Measurements from ENCODE around the gene PKM.
A peak's percentile ranks its signal among the peaks of the same experiment; 100 is the strongest.

The PKM gene

DNA sequence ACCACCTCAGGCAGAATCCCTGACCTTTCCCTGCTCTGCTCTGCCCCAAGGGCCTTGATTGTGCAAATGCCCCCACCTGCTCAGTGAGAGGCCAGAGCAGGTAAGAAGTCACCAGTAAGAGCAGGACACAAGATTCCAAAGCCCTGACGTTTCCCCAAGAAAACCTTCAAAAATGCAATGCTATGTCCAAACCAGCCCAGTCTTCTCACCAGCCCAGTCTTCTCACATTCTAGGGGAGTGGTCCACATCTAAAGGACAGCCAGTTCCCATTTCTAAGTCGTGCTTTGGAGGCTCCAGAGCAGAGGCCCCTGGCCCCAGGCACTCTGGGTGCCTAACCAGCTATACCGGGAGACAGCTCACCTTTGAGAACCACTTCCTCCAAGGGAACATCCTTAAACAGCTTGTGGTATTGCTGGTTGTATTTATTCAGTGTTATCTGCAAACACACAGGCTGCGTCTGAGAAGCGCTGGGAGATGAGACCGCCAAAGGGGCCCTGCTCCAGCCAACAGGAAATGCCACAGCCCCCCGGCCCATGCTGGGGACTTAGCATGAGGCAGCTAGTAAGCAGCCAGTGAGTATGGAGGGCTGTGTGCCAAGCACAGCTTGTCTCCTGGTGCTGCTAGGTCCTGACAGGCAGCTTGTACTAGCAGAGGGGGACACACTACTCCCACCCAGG lies 62.7 kb downstream of the PKM start:
- no peak overlapping the region for H3K4ac ChIP-seq (ENCODE audit: low read length)
- H3K18ac ChIP-seq (ENCODE audit: low read length), result no peak overlapping the region
- no peaks in the 10 kb centered on the region for H3K79me1 ChIP-seq (ENCODE audit: low read depth, low read length)
- peaks cover 0 to 11% (median 0%) of the 10 kb centered on the region in 3 experiments for H3K27me3 ChIP-seq (ENCODE audit: control insufficient read depth in 3 of 3, insufficient read depth in 3 of 3, low read depth in 1 of 3, low read length in 3 of 3)
- no peak overlapping the region for H3K4me3 ChIP-seq (ENCODE audit: low read length in 2 of 2)
- H3K9ac ChIP-seq (ENCODE audit: low read depth, low read length, poor library complexity), result no peak overlapping the region
- H2BK120ac ChIP-seq (ENCODE audit: low read depth, low read length), result no peak overlapping the region
- no peak overlapping the region for H3K4me2 ChIP-seq (ENCODE audit: insufficient read depth, low read length, poor library complexity, severe bottlenecking)
- peak overlapping the region; percentile 75 for H2AFZ ChIP-seq (ENCODE audit: low read length)
- H4K91ac ChIP-seq (ENCODE audit: low read depth, low read length, poor library complexity), result no peak overlapping the region
- no peak overlapping the region for H3K23ac ChIP-seq (ENCODE audit: low read depth, low read length, poor library complexity)
- H3K9me3 ChIP-seq (replicated peaks in 1 of 2; ENCODE audit: control insufficient read depth in 2 of 2, insufficient read depth in 1 of 2, low read depth in 1 of 2, low read length in 2 of 2), result no peaks in the 10 kb centered on the region
- H3K27ac ChIP-seq (replicated peaks; ENCODE audit: low read length), result no peak overlapping the region
- no CpG with 5 or more reads among the region's 7 CpGs for WGBS, 2 donors (ENCODE audit: extremely low coverage in 2 of 2, insufficient read length in 2 of 2, insufficient replicate concordance in 1 of 2)
- no peak overlapping the region for H2BK5ac ChIP-seq (ENCODE audit: low read length)
- H2BK15ac ChIP-seq (ENCODE audit: low read length), result no peak overlapping the region
- H4K8ac ChIP-seq (ENCODE audit: low read depth, low read length), result no peak overlapping the region
- no peak overlapping the region for H2AK5ac ChIP-seq (ENCODE audit: low read depth, low read length)
- DNase-seq (ENCODE audit: low spot score), result no peak
- H2BK12ac ChIP-seq (ENCODE audit: low read length), result no peak overlapping the region
- peaks cover 2 to 9% of the 10 kb centered on the region in 2 donors for H3K4me1 ChIP-seq (ENCODE audit: control insufficient read depth in 2 of 2, insufficient read depth in 1 of 2, low read depth in 1 of 2, low read length in 2 of 2)
- no peak overlapping the region for H3K14ac ChIP-seq (ENCODE audit: low read length)
- no peaks in the 10 kb centered on the region for H3K36me3 ChIP-seq (replicated peaks in 1 of 2; ENCODE audit: control insufficient read depth in 2 of 2, insufficient read depth in 2 of 2, low read length in 2 of 2)

DNA sequence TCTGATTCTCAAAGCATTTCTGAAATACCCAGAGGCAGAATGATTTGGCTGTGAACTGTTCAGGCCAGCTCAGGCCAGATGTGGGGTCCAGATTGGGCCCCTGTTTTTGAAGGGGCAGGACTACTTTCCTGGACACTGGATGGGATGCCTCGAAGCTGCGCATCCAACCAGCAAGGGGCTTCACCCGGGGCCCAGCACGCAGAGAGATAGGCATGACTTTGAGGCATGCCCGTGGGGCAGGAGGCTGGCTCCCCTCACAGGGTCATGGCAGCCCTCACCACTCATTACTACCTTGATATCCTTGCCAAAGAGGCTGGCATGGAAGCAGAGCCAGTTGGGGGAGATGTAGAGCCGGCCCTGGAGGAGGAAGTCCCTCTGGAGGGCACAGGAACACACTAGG lies 63.5 kb downstream of the PKM start:
- no peak overlapping the region for H2AFZ ChIP-seq (ENCODE audit: low read length)
- no peaks in the 10 kb centered on the region for H3K79me1 ChIP-seq (ENCODE audit: low read depth, low read length)
- H3K9me3 ChIP-seq (replicated peaks in 1 of 2; ENCODE audit: control insufficient read depth in 2 of 2, insufficient read depth in 1 of 2, low read depth in 1 of 2, low read length in 2 of 2), result no peaks in the 10 kb centered on the region
- no peak overlapping the region for H3K23ac ChIP-seq (ENCODE audit: low read depth, low read length, poor library complexity)
- peaks cover 2 to 9% of the 10 kb centered on the region in 2 donors for H3K4me1 ChIP-seq (ENCODE audit: control insufficient read depth in 2 of 2, insufficient read depth in 1 of 2, low read depth in 1 of 2, low read length in 2 of 2)
- H3K4me2 ChIP-seq (ENCODE audit: insufficient read depth, low read length, poor library complexity, severe bottlenecking), result no peak overlapping the region
- no peak overlapping the region for H3K9ac ChIP-seq (ENCODE audit: low read depth, low read length, poor library complexity)
- no peak overlapping the region for H3K4ac ChIP-seq (ENCODE audit: low read length)
- H2AK5ac ChIP-seq (ENCODE audit: low read depth, low read length), result no peak overlapping the region
- H4K91ac ChIP-seq (ENCODE audit: low read depth, low read length, poor library complexity), result no peak overlapping the region
- H3K4me3 ChIP-seq (ENCODE audit: low read length in 2 of 2), result no peak overlapping the region
- no peak overlapping the region for H3K27ac ChIP-seq (replicated peaks; ENCODE audit: low read length)
- no CpG with 5 or more reads among the region's 6 CpGs for WGBS, 2 donors (ENCODE audit: extremely low coverage in 2 of 2, insufficient read length in 2 of 2, insufficient replicate concordance in 1 of 2)
- no peak overlapping the region for H4K8ac ChIP-seq (ENCODE audit: low read depth, low read length)
- H2BK120ac ChIP-seq (ENCODE audit: low read depth, low read length), result no peak overlapping the region
- no peak overlapping the region for H2BK12ac ChIP-seq (ENCODE audit: low read length)
- no peak overlapping the region for H2BK5ac ChIP-seq (ENCODE audit: low read length)
- no peak overlapping the region for H3K14ac ChIP-seq (ENCODE audit: low read length)
- no peak overlapping the region for H2BK15ac ChIP-seq (ENCODE audit: low read length)
- peaks cover 0 to 9% (median 0%) of the 10 kb centered on the region in 3 experiments for H3K27me3 ChIP-seq (ENCODE audit: control insufficient read depth in 3 of 3, insufficient read depth in 3 of 3, low read depth in 1 of 3, low read length in 3 of 3)
- H3K36me3 ChIP-seq (replicated peaks in 1 of 2; ENCODE audit: control insufficient read depth in 2 of 2, insufficient read depth in 2 of 2, low read length in 2 of 2), result no peaks in the 10 kb centered on the region
- DNase-seq (ENCODE audit: low spot score), result no peak
- H3K18ac ChIP-seq (ENCODE audit: low read length), result no peak overlapping the region

DNA sequence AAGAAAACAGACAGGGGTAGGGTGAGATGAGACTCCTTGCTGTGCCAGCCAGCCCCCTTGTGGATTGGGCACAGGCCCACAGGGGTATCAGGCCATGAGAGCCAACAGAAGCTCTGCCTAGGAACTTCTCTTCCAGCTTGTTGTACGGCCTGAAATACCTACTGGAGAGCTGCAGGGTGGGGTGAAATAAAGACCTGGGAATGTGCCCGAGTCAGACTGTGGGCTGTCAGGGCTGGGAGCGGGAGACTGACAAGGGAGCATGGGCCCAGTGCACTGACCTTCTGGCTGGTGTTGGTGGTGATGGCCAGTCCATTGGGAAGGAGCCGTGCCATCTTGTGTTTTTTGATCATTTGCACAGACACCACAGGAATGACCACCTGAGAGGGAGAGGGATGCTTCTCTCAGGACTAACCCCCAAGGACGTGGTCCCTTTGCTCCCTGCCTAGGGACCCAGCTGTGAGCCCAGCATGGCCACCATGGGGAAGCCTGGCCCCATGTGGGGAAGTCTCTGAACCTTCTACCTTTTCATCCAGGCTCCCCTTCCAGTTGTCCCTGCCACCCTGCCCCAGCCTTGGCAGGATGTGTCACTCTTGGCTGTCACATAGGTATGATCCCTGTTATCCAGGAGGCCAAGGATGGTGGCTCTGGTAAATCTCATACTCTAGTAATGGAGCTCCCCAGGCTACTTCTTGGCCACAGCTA lies 64.1 kb downstream of the PKM start:
- Histone ChIP-seq H4K8ac (ENCODE audit: low read depth, low read length) (no peak overlapping the region), H3K79me1 (ENCODE audit: low read depth, low read length) (no peaks in the 10 kb centered on the region), H3K4me2 (ENCODE audit: insufficient read depth, low read length, poor library complexity, severe bottlenecking) (no peak overlapping the region), H3K18ac (ENCODE audit: low read length) (peak overlapping the region; percentile 30), H4K91ac (ENCODE audit: low read depth, low read length, poor library complexity) (no peak overlapping the region), H3K27ac (replicated peaks; ENCODE audit: low read length) (no peak overlapping the region), H2BK15ac (ENCODE audit: low read length) (peak overlapping the region; percentile 22), H3K14ac (ENCODE audit: low read length) (no peak overlapping the region), H3K36me3 (replicated peaks in 1 of 2; ENCODE audit: control insufficient read depth in 2 of 2, insufficient read depth in 2 of 2, low read length in 2 of 2) (no peaks in the 10 kb centered on the region), H3K9me3 (replicated peaks in 1 of 2; ENCODE audit: control insufficient read depth in 2 of 2, insufficient read depth in 1 of 2, low read depth in 1 of 2, low read length in 2 of 2) (no peaks in the 10 kb centered on the region), H2BK12ac (ENCODE audit: low read length) (no peak overlapping the region), H2AK5ac (ENCODE audit: low read depth, low read length) (peak overlapping the region; percentile 26), H2BK5ac (ENCODE audit: low read length) (no peak overlapping the region), H3K4ac (ENCODE audit: low read length) (no peak overlapping the region), H3K23ac (ENCODE audit: low read depth, low read length, poor library complexity) (no peak overlapping the region), H3K27me3 (ENCODE audit: control insufficient read depth in 3 of 3, insufficient read depth in 3 of 3, low read depth in 1 of 3, low read length in 3 of 3) (peaks cover 0 to 9% (median 0%) of the 10 kb centered on the region in 3 experiments), H3K4me3 (ENCODE audit: low read length in 2 of 2) (no peak overlapping the region), H3K4me1 (ENCODE audit: control insufficient read depth in 2 of 2, insufficient read depth in 1 of 2, low read depth in 1 of 2, low read length in 2 of 2) (peaks cover 4 to 11% of the 10 kb centered on the region in 2 donors), H2BK120ac (ENCODE audit: low read depth, low read length) (no peak overlapping the region), H3K9ac (ENCODE audit: low read depth, low read length, poor library complexity) (no peak overlapping the region), H2AFZ (ENCODE audit: low read length) (no peak overlapping the region)
- DNase-seq (ENCODE audit: low spot score), result no peak
- WGBS, 2 donors (ENCODE audit: extremely low coverage in 2 of 2, insufficient read length in 2 of 2, insufficient replicate concordance in 1 of 2), result no CpG with 5 or more reads among the region's 5 CpGs

DNA sequence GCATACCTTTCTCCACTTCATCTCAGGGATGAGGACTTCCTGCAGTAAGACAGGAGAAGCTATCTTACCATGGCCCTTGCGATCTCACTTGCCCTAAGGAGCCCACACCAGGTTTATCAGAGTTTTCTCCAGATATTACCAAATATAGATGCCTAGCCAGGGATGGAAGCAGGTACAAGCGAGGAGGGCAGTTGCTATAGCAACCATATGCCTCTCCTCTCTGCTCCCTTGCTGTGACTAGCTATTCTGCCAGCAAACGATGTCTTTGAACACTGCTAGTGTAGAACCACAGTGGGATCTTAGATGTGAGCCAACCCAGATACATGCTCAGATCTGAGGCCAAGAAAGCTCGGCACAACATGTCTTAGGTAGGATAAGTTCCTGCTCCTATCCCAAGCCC lies 67.3 kb downstream of the PKM start:
- Histone ChIP-seq H3K36me3 (replicated peaks in 1 of 2; ENCODE audit: control insufficient read depth in 2 of 2, insufficient read depth in 2 of 2, low read length in 2 of 2) (no peaks in the 10 kb centered on the region), H3K18ac (ENCODE audit: low read length) (no peak overlapping the region), H3K23ac (ENCODE audit: low read depth, low read length, poor library complexity) (no peak overlapping the region), H3K4ac (ENCODE audit: low read length) (no peak overlapping the region), H2AK5ac (ENCODE audit: low read depth, low read length) (no peak overlapping the region), H3K4me2 (ENCODE audit: insufficient read depth, low read length, poor library complexity, severe bottlenecking) (no peak overlapping the region), H3K27ac (replicated peaks; ENCODE audit: low read length) (no peak overlapping the region), H3K27me3 (ENCODE audit: control insufficient read depth in 3 of 3, insufficient read depth in 3 of 3, low read depth in 1 of 3, low read length in 3 of 3) (peaks cover 0 to 6% (median 0%) of the 10 kb centered on the region in 3 experiments), H4K91ac (ENCODE audit: low read depth, low read length, poor library complexity) (no peak overlapping the region), H2BK5ac (ENCODE audit: low read length) (no peak overlapping the region), H2BK120ac (ENCODE audit: low read depth, low read length) (no peak overlapping the region), H2AFZ (ENCODE audit: low read length) (no peak overlapping the region), H2BK12ac (ENCODE audit: low read length) (no peak overlapping the region), H3K4me1 (ENCODE audit: control insufficient read depth in 2 of 2, insufficient read depth in 1 of 2, low read depth in 1 of 2, low read length in 2 of 2) (peaks cover 18 to 21% of the 10 kb centered on the region in 2 donors), H3K14ac (ENCODE audit: low read length) (no peak overlapping the region), H2BK15ac (ENCODE audit: low read length) (no peak overlapping the region), H3K79me1 (ENCODE audit: low read depth, low read length) (no peaks in the 10 kb centered on the region), H4K8ac (ENCODE audit: low read depth, low read length) (no peak overlapping the region), H3K9ac (ENCODE audit: low read depth, low read length, poor library complexity) (no peak overlapping the region), H3K4me3 (ENCODE audit: low read length in 2 of 2) (no peak overlapping the region), H3K9me3 (replicated peaks in 1 of 2; ENCODE audit: control insufficient read depth in 2 of 2, insufficient read depth in 1 of 2, low read depth in 1 of 2, low read length in 2 of 2) (no peaks in the 10 kb centered on the region)
- WGBS, 2 donors (ENCODE audit: extremely low coverage in 2 of 2, insufficient read length in 2 of 2, insufficient replicate concordance in 1 of 2), result no CpG with 5 or more reads among the region's 4 CpGs
- no peak for DNase-seq (ENCODE audit: low spot score)

Measured in neuronal stem cell (in vitro differentiated cells).